ENCODE results near the gene SPATA1. TPM values are rescaled to one million over a fixed set of nuclear protein-coding genes. Genes with fewer than 3 reads are reported as not detected.

SPATA1 gene
- polyA plus RNA-seq, 1 donor from 2014 or later: 0.17 TPM

DNA sequence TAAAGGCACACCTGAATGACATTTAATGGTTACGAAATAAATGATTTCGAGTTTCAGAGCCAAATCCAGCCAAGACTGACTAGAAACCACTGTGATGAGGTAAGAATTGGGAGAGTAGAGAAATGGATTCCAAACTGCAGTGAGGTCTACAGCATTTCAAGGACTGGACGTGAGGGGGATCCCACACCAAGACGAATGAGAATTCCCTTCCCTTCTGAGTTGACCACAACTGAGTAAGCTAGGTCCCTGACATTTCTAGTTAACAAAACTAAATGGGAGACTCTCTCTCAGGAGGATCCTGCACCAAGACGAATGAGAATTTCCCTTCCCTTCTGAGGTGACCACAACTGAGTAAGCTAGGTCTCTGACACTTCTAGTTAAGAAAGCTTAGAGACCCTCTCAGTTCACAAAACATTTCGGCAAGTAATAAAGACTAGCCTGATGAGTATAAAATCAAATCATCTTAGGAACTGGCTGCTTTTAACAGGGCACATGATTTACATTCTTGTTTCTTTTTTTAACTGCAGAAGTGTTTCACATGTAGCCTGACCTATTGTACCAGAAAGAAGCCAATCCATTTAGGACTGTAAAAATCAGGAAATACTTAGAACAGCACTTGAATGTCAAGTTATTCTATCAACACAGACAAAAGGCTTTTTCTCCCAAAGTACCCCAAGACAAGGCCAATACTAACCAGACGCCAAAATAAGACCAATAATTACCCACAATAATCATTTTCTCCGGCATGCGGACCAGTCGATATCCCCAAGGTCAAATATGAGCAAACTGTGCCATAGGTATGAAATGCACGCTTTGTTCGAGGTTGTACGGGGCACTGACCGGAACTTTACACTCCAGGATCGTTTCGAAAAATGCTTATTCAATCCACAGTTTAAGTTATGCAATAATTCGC lies 1.4 kb upstream of the SPATA1 start:
- peak overlapping the region; percentile 91 for H3K4me3 ChIP-seq (ENCODE audit: low read length)
- H3K9me3 ChIP-seq (ENCODE audit: low read length): no peaks in the 10 kb centered on the region
- H3K79me2 ChIP-seq (replicated peaks; ENCODE audit: insufficient read depth, low read length): peaks cover 32% of the 10 kb centered on the region
- H3K27me3 ChIP-seq (ENCODE audit: insufficient read depth, low read depth, low read length): no peaks in the 10 kb centered on the region
- H4K20me1 ChIP-seq (ENCODE audit: insufficient read depth): no peaks in the 10 kb centered on the region
- H3F3A ChIP-seq (ENCODE audit: insufficient read depth, low read length, poor library complexity, severe bottlenecking): no peaks in the 10 kb centered on the region
- H3K9me2 ChIP-seq (ENCODE audit: insufficient read depth, low read length): no peaks in the 10 kb centered on the region
- TF ChIP-seq RAD21 (conservative IDR thresholded peaks at IDR 0.05): no peak
- TF ChIP-seq MXI1 (conservative IDR thresholded peaks at IDR 0.05; ENCODE audit: poor library complexity, severe bottlenecking): no peak
- TF ChIP-seq, protein P1, sequence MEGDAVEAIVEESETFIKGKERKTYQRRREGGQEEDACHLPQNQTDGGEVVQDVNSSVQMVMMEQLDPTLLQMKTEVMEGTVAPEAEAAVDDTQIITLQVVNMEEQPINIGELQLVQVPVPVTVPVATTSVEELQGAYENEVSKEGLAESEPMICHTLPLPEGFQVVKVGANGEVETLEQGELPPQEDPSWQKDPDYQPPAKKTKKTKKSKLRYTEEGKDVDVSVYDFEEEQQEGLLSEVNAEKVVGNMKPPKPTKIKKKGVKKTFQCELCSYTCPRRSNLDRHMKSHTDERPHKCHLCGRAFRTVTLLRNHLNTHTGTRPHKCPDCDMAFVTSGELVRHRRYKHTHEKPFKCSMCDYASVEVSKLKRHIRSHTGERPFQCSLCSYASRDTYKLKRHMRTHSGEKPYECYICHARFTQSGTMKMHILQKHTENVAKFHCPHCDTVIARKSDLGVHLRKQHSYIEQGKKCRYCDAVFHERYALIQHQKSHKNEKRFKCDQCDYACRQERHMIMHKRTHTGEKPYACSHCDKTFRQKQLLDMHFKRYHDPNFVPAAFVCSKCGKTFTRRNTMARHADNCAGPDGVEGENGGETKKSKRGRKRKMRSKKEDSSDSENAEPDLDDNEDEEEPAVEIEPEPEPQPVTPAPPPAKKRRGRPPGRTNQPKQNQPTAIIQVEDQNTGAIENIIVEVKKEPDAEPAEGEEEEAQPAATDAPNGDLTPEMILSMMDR (IDR thresholded peaks at IDR 0.05; ENCODE audit: poor library complexity, severe bottlenecking): no peak
- TF ChIP-seq EP300 (conservative IDR thresholded peaks at IDR 0.05; ENCODE audit: poor library complexity, severe bottlenecking): no peak
- TF ChIP-seq, protein P2, sequence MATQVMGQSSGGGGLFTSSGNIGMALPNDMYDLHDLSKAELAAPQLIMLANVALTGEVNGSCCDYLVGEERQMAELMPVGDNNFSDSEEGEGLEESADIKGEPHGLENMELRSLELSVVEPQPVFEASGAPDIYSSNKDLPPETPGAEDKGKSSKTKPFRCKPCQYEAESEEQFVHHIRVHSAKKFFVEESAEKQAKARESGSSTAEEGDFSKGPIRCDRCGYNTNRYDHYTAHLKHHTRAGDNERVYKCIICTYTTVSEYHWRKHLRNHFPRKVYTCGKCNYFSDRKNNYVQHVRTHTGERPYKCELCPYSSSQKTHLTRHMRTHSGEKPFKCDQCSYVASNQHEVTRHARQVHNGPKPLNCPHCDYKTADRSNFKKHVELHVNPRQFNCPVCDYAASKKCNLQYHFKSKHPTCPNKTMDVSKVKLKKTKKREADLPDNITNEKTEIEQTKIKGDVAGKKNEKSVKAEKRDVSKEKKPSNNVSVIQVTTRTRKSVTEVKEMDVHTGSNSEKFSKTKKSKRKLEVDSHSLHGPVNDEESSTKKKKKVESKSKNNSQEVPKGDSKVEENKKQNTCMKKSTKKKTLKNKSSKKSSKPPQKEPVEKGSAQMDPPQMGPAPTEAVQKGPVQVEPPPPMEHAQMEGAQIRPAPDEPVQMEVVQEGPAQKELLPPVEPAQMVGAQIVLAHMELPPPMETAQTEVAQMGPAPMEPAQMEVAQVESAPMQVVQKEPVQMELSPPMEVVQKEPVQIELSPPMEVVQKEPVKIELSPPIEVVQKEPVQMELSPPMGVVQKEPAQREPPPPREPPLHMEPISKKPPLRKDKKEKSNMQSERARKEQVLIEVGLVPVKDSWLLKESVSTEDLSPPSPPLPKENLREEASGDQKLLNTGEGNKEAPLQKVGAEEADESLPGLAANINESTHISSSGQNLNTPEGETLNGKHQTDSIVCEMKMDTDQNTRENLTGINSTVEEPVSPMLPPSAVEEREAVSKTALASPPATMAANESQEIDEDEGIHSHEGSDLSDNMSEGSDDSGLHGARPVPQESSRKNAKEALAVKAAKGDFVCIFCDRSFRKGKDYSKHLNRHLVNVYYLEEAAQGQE (IDR thresholded peaks at IDR 0.05; ENCODE audit: borderline replicate concordance): no peak
- H3K9ac ChIP-seq (ENCODE audit: low read length): no peak overlapping the region
- peak overlapping the region; percentile 13 for H3K4me2 ChIP-seq (ENCODE audit: low read length)
- no peak overlapping the region for H3K27ac ChIP-seq (ENCODE audit: low read length)
- H2AFZ ChIP-seq (ENCODE audit: low read depth, low read length): no peak overlapping the region
- no peaks in the 10 kb centered on the region for H3K36me3 ChIP-seq (ENCODE audit: insufficient read depth, low read length)

DNA sequence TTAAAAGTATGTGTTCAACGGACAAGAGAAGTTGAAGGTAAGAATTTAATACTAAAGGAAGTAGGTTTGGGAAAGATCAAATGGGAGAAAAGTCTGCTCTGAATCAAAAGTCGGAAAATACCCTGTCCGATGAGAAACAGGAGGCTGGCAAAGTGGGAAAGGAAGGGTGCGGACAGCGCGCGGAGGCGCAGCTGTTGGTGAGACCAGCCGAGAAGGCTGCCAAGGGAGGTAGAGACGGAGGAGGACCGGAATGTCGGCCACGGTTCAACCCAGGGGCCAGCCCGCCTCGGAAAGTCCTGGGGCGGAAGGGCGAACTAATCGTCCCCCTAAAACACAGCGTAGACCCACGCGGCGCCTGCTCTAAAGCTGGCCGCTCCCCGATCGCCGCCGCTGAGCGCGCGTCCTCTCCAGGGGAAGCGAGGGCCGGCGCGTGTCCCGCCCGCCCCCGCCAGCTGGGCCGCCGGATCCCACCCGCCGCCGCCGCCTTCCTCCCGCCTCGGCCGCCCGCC lies 639 bp upstream of the SPATA1 start:
- Histone ChIP-seq H3K27ac (ENCODE audit: low read length) (no peak overlapping the region), H2AFZ (ENCODE audit: low read depth, low read length) (no peak overlapping the region)

More for the DNA sequence above, 639 bp upstream of the SPATA1 start:
- H3K4me2 ChIP-seq (ENCODE audit: low read length): peak overlapping the region; percentile 13
- H3K9me3 ChIP-seq (ENCODE audit: low read length): no peaks in the 10 kb centered on the region
- no peaks in the 10 kb centered on the region for H4K20me1 ChIP-seq (ENCODE audit: insufficient read depth)
- peak overlapping the region; percentile 91 for H3K4me3 ChIP-seq (ENCODE audit: low read length)
- TF ChIP-seq, protein P2 (IDR thresholded peaks at IDR 0.05; ENCODE audit: borderline replicate concordance): no peak
- TF ChIP-seq EP300 (conservative IDR thresholded peaks at IDR 0.05; ENCODE audit: poor library complexity, severe bottlenecking) (no peak), SMC3 (conservative IDR thresholded peaks at IDR 0.05; ENCODE audit: poor library complexity) (no peak), RAD21 (conservative IDR thresholded peaks at IDR 0.05) (no peak), EZH2 (IDR thresholded peaks at IDR 0.05; ENCODE audit: borderline replicate concordance, insufficient read depth, low read length, poor library complexity, severe bottlenecking) (no peak), TAF1 (IDR thresholded peaks at IDR 0.05; ENCODE audit: low read depth) (no peak), POLR2AphosphoS5 (IDR thresholded peaks at IDR 0.05) (no peak), MXI1 (conservative IDR thresholded peaks at IDR 0.05; ENCODE audit: poor library complexity, severe bottlenecking) (no peak)
- TF ChIP-seq, protein P1 (IDR thresholded peaks at IDR 0.05; ENCODE audit: poor library complexity, severe bottlenecking): no peak
- H3K27me3 ChIP-seq (ENCODE audit: insufficient read depth, low read depth, low read length): no peaks in the 10 kb centered on the region
- H3F3A ChIP-seq (ENCODE audit: insufficient read depth, low read length, poor library complexity, severe bottlenecking): no peaks in the 10 kb centered on the region
- H3K9ac ChIP-seq (ENCODE audit: low read length): no peak overlapping the region
- H3K79me2 ChIP-seq (replicated peaks; ENCODE audit: insufficient read depth, low read length): peaks cover 32% of the 10 kb centered on the region
- no peaks in the 10 kb centered on the region for H3K9me2 ChIP-seq (ENCODE audit: insufficient read depth, low read length)
- H3K36me3 ChIP-seq (ENCODE audit: insufficient read depth, low read length): no peaks in the 10 kb centered on the region

All from neural cell (in vitro differentiated cells).